H9 (cell line): ENCODE measurements around the gene SPTBN4. TPM values are rescaled to one million over a fixed set of nuclear protein-coding genes. Genes with fewer than 3 reads are reported as not detected.
A peak's percentile ranks its signal among the peaks of the same experiment; 100 is the strongest.

ENCODE experiments used
- DNase-seq: peaks from one replicate; pipeline ENCODE4 v3.0.0-alpha.2; 2017
- H2AFZ ChIP-seq: one replicate; pipeline ENCODE4 v1.6.1; 2013; ENCODE audit warnings: mild to moderate bottlenecking, low read length, control low read depth, moderate library complexity
- H2AK5ac ChIP-seq: 2 replicates; pipeline ENCODE4 v1.6.1; 2013; ENCODE audit warnings: low read length, control low read depth, mixed read lengths; ENCODE audit not compliant: insufficient read length
- H2BK120ac ChIP-seq: one replicate; pipeline ENCODE4 v1.6.1; 2013; ENCODE audit warnings: low read depth, mild to moderate bottlenecking, low read length, control low read depth, inconsistent platforms; ENCODE audit not compliant: poor library complexity, severe bottlenecking
- H2BK12ac ChIP-seq: 2 replicates; pipeline ENCODE4 v1.6.1; 2013; ENCODE audit warnings: low read length, control low read depth, mixed read lengths, low read depth; ENCODE audit not compliant: insufficient read length
- H2BK15ac ChIP-seq: 2 replicates; pipeline ENCODE4 v1.6.1; 2013; ENCODE audit warnings: low read depth, low read length, control low read depth
- H2BK20ac ChIP-seq: one replicate; pipeline ENCODE4 v1.6.1; 2013; ENCODE audit warnings: low read depth, mild to moderate bottlenecking, low read length, control low read depth, inconsistent platforms; ENCODE audit not compliant: poor library complexity, severe bottlenecking
- H2BK5ac ChIP-seq: 2 replicates; pipeline ENCODE4 v1.6.1; 2013; ENCODE audit warnings: low read length, control low read depth, mixed read lengths; ENCODE audit not compliant: insufficient read length
- H3K14ac ChIP-seq: 2 replicates; pipeline ENCODE4 v1.6.1; 2013; ENCODE audit warnings: low read length, control low read depth; ENCODE audit not compliant: insufficient read depth
- H3K18ac ChIP-seq: 2 replicates; pipeline ENCODE4 v1.6.1; 2013; ENCODE audit warnings: low read depth, mild to moderate bottlenecking, mixed read lengths, low read length, control low read depth; ENCODE audit not compliant: insufficient read length
- H3K23ac ChIP-seq: 2 replicates; pipeline ENCODE4 v1.6.1; 2013; ENCODE audit warnings: low read length, control low read depth, mixed read lengths, low read depth; ENCODE audit not compliant: insufficient read length
- H3K23me2 ChIP-seq: 2 replicates; pipeline ENCODE4 v1.6.1; 2013; ENCODE audit warnings: low read depth, mild to moderate bottlenecking, mixed read lengths, low read length, control low read depth; ENCODE audit not compliant: insufficient read length, poor library complexity, severe bottlenecking
- H3K27ac ChIP-seq: 2 replicates; pipeline ENCODE4 v1.5.1; 2013; ENCODE audit warnings: low read length, control low read depth, mixed read lengths, low read depth; ENCODE audit not compliant: insufficient read length
- H3K27me3 ChIP-seq: 2 replicates; pipeline ENCODE4 v1.6.1; 2013; ENCODE audit warnings: low read length, control low read depth, inconsistent platforms; ENCODE audit not compliant: insufficient read depth
- H3K4ac ChIP-seq: 2 replicates; pipeline ENCODE4 v1.6.1; 2013; ENCODE audit warnings: low read depth, mild to moderate bottlenecking, control low read depth, inconsistent platforms, low read length, moderate library complexity
- H3K4me1 ChIP-seq: 2 replicates; pipeline ENCODE4 v1.6.1; 2013; ENCODE audit warnings: low read length, control low read depth, inconsistent platforms; ENCODE audit not compliant: insufficient read depth
- H3K4me2 ChIP-seq: 2 replicates; pipeline ENCODE4 v1.6.1; 2013; ENCODE audit warnings: low read length, control low read depth, mixed read lengths; ENCODE audit not compliant: insufficient read length, insufficient read depth
- H3K56ac ChIP-seq: 2 replicates; pipeline ENCODE4 v1.6.1; 2013; ENCODE audit warnings: low read depth, mild to moderate bottlenecking, mixed read lengths, low read length, control low read depth; ENCODE audit not compliant: insufficient read length
- H3K79me1 ChIP-seq: 2 replicates; pipeline ENCODE4 v1.6.1; 2013; ENCODE audit warnings: low read depth, mild to moderate bottlenecking, moderate library complexity, low read length, control low read depth, inconsistent platforms; ENCODE audit not compliant: insufficient read depth, poor library complexity, severe bottlenecking
- H3K79me2 ChIP-seq: 2 replicates; pipeline ENCODE4 v1.6.1; 2013; ENCODE audit warnings: low read length, control low read depth, inconsistent platforms; ENCODE audit not compliant: insufficient read depth
- H3K9ac ChIP-seq: 2 replicates; pipeline ENCODE4 v1.6.1; 2013; ENCODE audit warnings: low read length, control low read depth, mixed read lengths; ENCODE audit not compliant: insufficient read length; ENCODE audit errors: extremely low read depth
- H3K9me3 ChIP-seq: one replicate; pipeline ENCODE4 v1.6.1; 2013; ENCODE audit warnings: low read depth, low read length, inconsistent platforms; ENCODE audit not compliant: control insufficient read depth
- H3T11ph ChIP-seq: one replicate; pipeline ENCODE4 v1.6.1; 2013; ENCODE audit warnings: mild to moderate bottlenecking, low read length, control low read depth, inconsistent platforms
- H4K20me1 ChIP-seq: one replicate; pipeline ENCODE4 v1.6.1; 2013; ENCODE audit not compliant: control insufficient read depth, insufficient read length, insufficient read depth
- H4K5ac ChIP-seq: 2 replicates; pipeline ENCODE4 v1.6.1; 2013; ENCODE audit warnings: low read depth, mild to moderate bottlenecking, mixed read lengths, low read length, control low read depth; ENCODE audit not compliant: insufficient read length
- H4K8ac ChIP-seq: replicated peaks from 2 replicates; pipeline ENCODE4 v1.6.1; 2013; ENCODE audit warnings: low read length, control low read depth, mixed read lengths, low read depth; ENCODE audit not compliant: insufficient read length
- H4K91ac ChIP-seq: 2 replicates; pipeline ENCODE4 v1.6.1; 2013; ENCODE audit warnings: low read depth, mild to moderate bottlenecking, moderate library complexity, mixed read lengths, low read length, control low read depth; ENCODE audit not compliant: insufficient read length
- H3K27ac Mint-ChIP-seq, 3 experiments: 2 replicates in 2 of 3; 3 replicates in 1 of 3; pipeline ENCODE4 v1.8.0; 2020 to 2021; ENCODE audit warnings: mixed read lengths in 3 of 3, mild to moderate bottlenecking in 1 of 3, moderate library complexity in 1 of 3
- H3K27me3 Mint-ChIP-seq: 2 replicates; pipeline ENCODE4 v1.8.0; 2021; ENCODE audit warnings: low read depth, mild to moderate bottlenecking, moderate library complexity, mixed read lengths
- H3K36me3 Mint-ChIP-seq, 3 experiments: 2 replicates in 2 of 3; 3 replicates in 1 of 3; pipeline ENCODE4 v1.8.0; 2020 to 2021; ENCODE audit warnings: low read depth in 3 of 3, mixed read lengths in 3 of 3; ENCODE audit not compliant: insufficient read depth in 1 of 3
- H3K4me1 Mint-ChIP-seq, 2 experiments: 2 replicates each; pipeline ENCODE4 v1.8.0; 2020; ENCODE audit warnings: mixed read lengths in 2 of 2
- H3K4me3 Mint-ChIP-seq, 2 experiments: 2 replicates in 1 of 2; 3 replicates in 1 of 2; pipeline ENCODE4 v1.8.0; 2020 to 2021; ENCODE audit warnings: mild to moderate bottlenecking in 2 of 2, mixed read lengths in 2 of 2, moderate library complexity in 1 of 2
- H3K9me3 Mint-ChIP-seq, 2 experiments: 2 replicates in 1 of 2; 3 replicates in 1 of 2; pipeline ENCODE4 v1.8.0; 2020; ENCODE audit warnings: mild to moderate bottlenecking in 2 of 2, mixed read lengths in 2 of 2, moderate library complexity in 1 of 2
- CTCF ChIP-seq: fragments of 200-600 bp; sonication (generic); conservative IDR thresholded peaks from 3 replicates; pipeline ENCODE4 v1.8.0; 2021; ENCODE audit warnings: antibody characterized with exemption, mild to moderate bottlenecking
- WGBS: extraction: QIAGEN DNeasy Blood & Tissue Kit; methylation state at CpG from one replicate; pipeline ENCODE4 v1.1.7; 2013; ENCODE audit warnings: missing lambda C conversion rate, low lambda C conversion rate, mixed read lengths; ENCODE audit not compliant: insufficient read length; ENCODE audit errors: extremely low coverage; 5-methylcytosine and 5-hydroxymethylcytosine counted together
- total RNA-seq: library from RNA; stranded (reverse); gene quantifications from 2 replicates; pipeline ENCODE4 v1.2.1, GENCODE V29; 2021

SPTBN4 gene
- total RNA-seq, 1 experiment from 2014 or later = 2.9 TPM

GRCh38 chr19:40588110-40588854 is 121.5 kb downstream of the SPTBN4 start:
- Histone ChIP-seq H2BK5ac (no peak overlapping the region), H3K4me2 (no peak overlapping the region), H3K56ac (no peak overlapping the region), H2BK15ac (no peak overlapping the region), H3K27ac (no peak overlapping the region), H4K20me1 (no peaks in the 10 kb centered on the region), H3K27me3 (no peaks in the 10 kb centered on the region), H3T11ph (no peak overlapping the region), H3K23me2 (no peaks in the 10 kb centered on the region), H3K18ac (no peak overlapping the region), H3K79me1 (no peaks in the 10 kb centered on the region), H4K5ac (no peak overlapping the region), H3K4me1 (no peaks in the 10 kb centered on the region; the same call in 1 of the 2 replicates), H3K9me3 (no peaks in the 10 kb centered on the region), H2AFZ (no peak overlapping the region), H3K14ac (no peak overlapping the region), H3K4ac (no peak overlapping the region), H4K91ac (no peak overlapping the region), H3K23ac (no peak overlapping the region), H2BK20ac (no peak overlapping the region), H3K79me2 (no peaks in the 10 kb centered on the region), H2BK12ac (no peak overlapping the region), H2AK5ac (no peak overlapping the region), H2BK120ac (no peak overlapping the region), H4K8ac (no peak overlapping the region), H3K9ac (no peak overlapping the region)
- DNase-seq = peak; percentile 25
- WGBS = no CpG with 5 or more reads among the region's 19 CpGs
- Mint-ChIP-seq H3K27me3 (no peaks in the 10 kb centered on the region), H3K36me3 (peaks cover 25 to 71% (median 47%) of the 10 kb centered on the region in 3 experiments), H3K9me3 (no peaks in the 10 kb centered on the region), H3K4me1 (peaks cover 0 to 6% of the 10 kb centered on the region in 2 experiments; a peak in 2 of 4 replicates), H3K27ac (peak overlapping the region in 2 of 3 experiments; percentile 29 to 40; a peak in 1 of 7 replicates), H3K4me3 (0 out of 5 replicates have a peak overlapping the region, but pooled peaks of 1 of the 2 experiments have one; percentile 11)
- TF ChIP-seq CTCF = no peak
